GM12878 (cell line): ENCODE data around the gene IL1R2. TPM values are rescaled to one million over a fixed set of nuclear protein-coding genes. Genes with fewer than 3 reads are reported as not detected.

Source experiments
- ATAC-seq: fragments of 200-7000 bp; cut with Tn5 transposase; 3 replicates; pipeline ENCODE4 v1.9.1; 2020; ENCODE audit warnings: mild to moderate bottlenecking, moderate library complexity
- BruUV-seq: library from RNA; stranded (reverse); fragments of 400-500 nt; replicated peaks from 2 replicates; lab custom pipeline; 2021; lab: Mats Ljungman, UMichigan
- CTCF ChIA-PET: fragments of 300-600 bp; sonication (Branson Sonifier 250); formaldehyde crosslinking; extraction: SDS; loops from one replicate; lab custom pipeline; 2021; ENCODE audit warnings: inconsistent platforms; lab: Yijun Ruan, JAX
- POLR2A ChIA-PET: fragments of 350-600 bp; formaldehyde crosslinking; extraction: SDS; loops from one replicate; lab custom pipeline; 2021; ENCODE audit warnings: inconsistent platforms; lab: Charles Lee
- RAD21 ChIA-PET: fragments of 300-600 bp; sonication (Branson Sonifier 250); formaldehyde crosslinking; loops from one replicate; lab custom pipeline; 2023; ENCODE audit warnings: antibody characterized with exemption; ENCODE audit not compliant: unreplicated experiment; lab: Charles Lee
- SMC1A ChIA-PET: fragments of 300-600 bp; sonication (Branson Sonifier 250); formaldehyde crosslinking; loops from one replicate; lab custom pipeline; 2023; ENCODE audit not compliant: unreplicated experiment, uncharacterized antibody; lab: Charles Lee
- DNase-seq: peaks from one replicate; pipeline ENCODE4 v3.0.0-alpha.2; 2011; ENCODE audit warnings: low read depth, low spot score
- FAIRE-seq: peaks from 3 replicates; lab custom pipeline; 2011; peaks lifted over from hg19 to GRCh38; lab: Jason Lieb, UNC
- H2AFZ ChIP-seq: 2 replicates; pipeline ENCODE4 v1.6.0; 2011; ENCODE audit warnings: low read depth, low read length, control low read depth; ENCODE audit not compliant: control insufficient read depth
- H3K27ac ChIP-seq: 2 replicates; pipeline ENCODE4 v1.5.1; 2011; ENCODE audit warnings: control low read depth; ENCODE audit not compliant: control insufficient read depth, insufficient read depth
- H3K27me3 ChIP-seq, 2 experiments: replicated peaks in 1 of 2; 2 replicates each; pipeline versions ENCODE4 v1.6.0 to v1.6.1; 2011; ENCODE audit warnings: low read length in 1 of 2; ENCODE audit not compliant: control insufficient read depth in 2 of 2, insufficient read depth in 2 of 2
- H3K36me3 ChIP-seq, 2 experiments: 2 replicates each; pipeline ENCODE4 v1.5.1; 2011; ENCODE audit warnings: low read length in 1 of 2; ENCODE audit not compliant: control insufficient read depth in 2 of 2, insufficient read depth in 2 of 2
- H3K4me1 ChIP-seq: 2 replicates; pipeline ENCODE4 v1.6.1; 2011; ENCODE audit warnings: mild to moderate bottlenecking, low read length, moderate library complexity, mixed read lengths; ENCODE audit not compliant: control insufficient read depth, insufficient read depth
- H3K4me2 ChIP-seq: 2 replicates; pipeline ENCODE4 v1.6.0; 2011; ENCODE audit warnings: control low read depth; ENCODE audit not compliant: control insufficient read depth, insufficient read depth
- H3K4me3 ChIP-seq: fragments of 200-600 bp; sonication (generic); 2 replicates; pipeline ENCODE4 v1.5.1; 2016
- H3K79me2 ChIP-seq: 2 replicates; pipeline ENCODE4 v1.6.0; 2011; ENCODE audit warnings: low read length; ENCODE audit not compliant: control insufficient read depth, insufficient read depth
- H3K9ac ChIP-seq: 2 replicates; pipeline ENCODE4 v1.8.0; 2011; ENCODE audit warnings: low read length, control low read depth, mixed read lengths; ENCODE audit not compliant: control insufficient read depth, insufficient read depth
- H3K9me3 ChIP-seq: replicated peaks from 3 replicates; pipeline ENCODE4 v1.5.1; 2011; ENCODE audit warnings: mild to moderate bottlenecking, low read length; ENCODE audit not compliant: control insufficient read depth, insufficient read depth
- H4K20me1 ChIP-seq: 2 replicates; pipeline ENCODE4 v1.6.0; 2011; ENCODE audit not compliant: control insufficient read depth, insufficient read depth
- LARP7 ChIP-seq: fragments of 450-650 bp; IDR thresholded peaks from 2 replicates; pipeline ENCODE4 v1.6.1; 2017; ENCODE audit warnings: mild to moderate bottlenecking
- MEF2B ChIP-seq: fragments of 450-650 bp; IDR thresholded peaks from 2 replicates; pipeline ENCODE4 v1.6.1; 2018; ENCODE audit warnings: mild to moderate bottlenecking, moderate library complexity; ENCODE audit not compliant: partially characterized antibody, poor library complexity, severe bottlenecking
- POLR2A ChIP-seq: IDR thresholded peaks from 2 replicates; pipeline ENCODE4 v1.6.1; 2011; ENCODE audit warnings: low read depth, mild to moderate bottlenecking, low read length
- RFX5 ChIP-seq: IDR thresholded peaks from 2 replicates; pipeline ENCODE4 v1.6.1; 2011; ENCODE audit warnings: low read depth, low read length, improper control_type of control experiment
- ZBTB33 ChIP-seq: fragments of 450-650 bp; IDR thresholded peaks from 2 replicates; pipeline ENCODE4 v1.6.1; 2017; ENCODE audit warnings: mild to moderate bottlenecking
- WGBS: methylation state at CpG from one replicate; pipeline ENCODE4 v1.1.6; 2016; ENCODE audit warnings: low lambda C conversion rate; ENCODE audit not compliant: insufficient replicate concordance, insufficient coverage; ENCODE audit errors: missing lambda C conversion rate; 5-methylcytosine and 5-hydroxymethylcytosine counted together
- in situ Hi-C: fragments of 300-500 bp; cut with MboI; formaldehyde crosslinking; loops from 9 replicates; pipeline ENCODE4 v1.14.3; 2018; ENCODE audit warnings: mixed read lengths
- intact Hi-C: fragments of 100-400 bp; cut with micrococcal nuclease; formaldehyde crosslinking; loops from one replicate; pipeline ENCODE4 v1.14.2; 2022; ENCODE audit not compliant: unreplicated experiment
- polyA plus RNA-seq, 11 experiments: library from polyadenylated mRNA; depleted of rRNA in 4 of 11; unstranded in 6 of 11; stranded (reverse) in 5 of 11; fragments of >200 nt; fragmentation: Nextera tagmentation in 4 of 11; fragmentation: Illumina TruSeq in 1 of 11; extraction: Ambion mirVana in 4 of 11; extraction: Trizol in 1 of 11; gene quantifications; 1 replicate in 1 of 11; 2 replicates in 10 of 11; pipeline versions ENCODE4 v1.2.1 to v1.2.3, GENCODE V29; 2011 to 2016; ENCODE audit warnings: inconsistent platforms in 2 of 11, missing spikeins in 2 of 11, low read depth in 1 of 11
- total RNA-seq, 4 experiments: library from RNA; depleted of rRNA in 3 of 4; stranded (reverse); fragments of >200 nt in 3 of 4; fragmentation: Illumina TruSeq in 1 of 4; extraction: Trizol in 1 of 4; gene quantifications; 2 replicates each; pipeline versions ENCODE4 v1.2.1 to v1.2.3, GENCODE V29; 2013 to 2021

Gene IL1R2
- total and polyA plus RNA-seq, 10 of the 15 experiments (the other 5 are each of a cell fraction or from before 2014, with no cell fraction given): 0.44 to 6.4 (median 0.62) TPM

GRCh38 chr2:102030502-102030854, 38.7 kb downstream of the IL1R2 start (continued):
- TF ChIP-seq ZBTB33: no peak
- TF ChIP-seq, all 136 proteins: peak for 0

- ChIA-PET POLR2A (interaction anchor here (1.2 kb wide), 1 partner anchor 58 kb away, joined by 3 read pairs; no protein-coding TSS in a partner anchor), RAD21 (interaction anchor here (1.4 to 3.5 kb wide), 2 partner anchors 209 to 210 kb away, joined by 4 to 26 read pairs; no protein-coding TSS in a partner anchor), SMC1A (interaction anchor here (1.2 to 7.4 kb wide), 7 partner anchors 12 to 207 kb away, joined by 3 to 157 read pairs (median 6); no protein-coding TSS in a partner anchor), CTCF (interaction anchor here (1.0 to 15.7 kb wide), 3 partner anchors 25 to 207 kb away, joined by 3 to 370 read pairs (median 4); no protein-coding TSS in a partner anchor)
- no peak for FAIRE-seq
- Histone ChIP-seq H3K79me2 (no peaks in the 10 kb centered on the region), H3K4me1 (peaks cover 5% of the 10 kb centered on the region), H3K36me3 (no peaks in the 10 kb centered on the region), H4K20me1 (no peaks in the 10 kb centered on the region), H3K27me3 (no peaks in the 10 kb centered on the region), H3K9ac (no peak overlapping the region), H3K9me3 (no peaks in the 10 kb centered on the region; the same call in 2 of the 3 replicates), H3K4me2 (no peak overlapping the region), H2AFZ (no peak overlapping the region), H3K27ac (no peak overlapping the region), H3K4me3 (no peak overlapping the region)
- in situ Hi-C loops (no loop called here), intact Hi-C loops (no loop called here)
- 59% methylated on average over 15 of the region's 15 CpGs for WGBS
- BruUV-seq: no TSS peak
- TF ChIP-seq RFX5 (no peak), LARP7 (no peak), MEF2B (no peak), POLR2A (no peak)
- no peak for ATAC-seq
- no peak for DNase-seq
Observed at GRCh38 chr2:102030855-102031527, 39.2 kb downstream of the IL1R2 start.
